Measurements from ENCODE around the gene SETD1A. TPM values are rescaled to one million over a fixed set of nuclear protein-coding genes. Genes with fewer than 3 reads are reported as not detected.
A peak's percentile ranks its signal among the peaks of the same experiment; 100 is the strongest.

Gene SETD1A
- total and polyA plus RNA-seq, 9 of the 15 experiments (the other 6 are each of a cell fraction or from before 2014, with no cell fraction given) = 0.08 to 36.0 (median 4.2) TPM

DNA sequence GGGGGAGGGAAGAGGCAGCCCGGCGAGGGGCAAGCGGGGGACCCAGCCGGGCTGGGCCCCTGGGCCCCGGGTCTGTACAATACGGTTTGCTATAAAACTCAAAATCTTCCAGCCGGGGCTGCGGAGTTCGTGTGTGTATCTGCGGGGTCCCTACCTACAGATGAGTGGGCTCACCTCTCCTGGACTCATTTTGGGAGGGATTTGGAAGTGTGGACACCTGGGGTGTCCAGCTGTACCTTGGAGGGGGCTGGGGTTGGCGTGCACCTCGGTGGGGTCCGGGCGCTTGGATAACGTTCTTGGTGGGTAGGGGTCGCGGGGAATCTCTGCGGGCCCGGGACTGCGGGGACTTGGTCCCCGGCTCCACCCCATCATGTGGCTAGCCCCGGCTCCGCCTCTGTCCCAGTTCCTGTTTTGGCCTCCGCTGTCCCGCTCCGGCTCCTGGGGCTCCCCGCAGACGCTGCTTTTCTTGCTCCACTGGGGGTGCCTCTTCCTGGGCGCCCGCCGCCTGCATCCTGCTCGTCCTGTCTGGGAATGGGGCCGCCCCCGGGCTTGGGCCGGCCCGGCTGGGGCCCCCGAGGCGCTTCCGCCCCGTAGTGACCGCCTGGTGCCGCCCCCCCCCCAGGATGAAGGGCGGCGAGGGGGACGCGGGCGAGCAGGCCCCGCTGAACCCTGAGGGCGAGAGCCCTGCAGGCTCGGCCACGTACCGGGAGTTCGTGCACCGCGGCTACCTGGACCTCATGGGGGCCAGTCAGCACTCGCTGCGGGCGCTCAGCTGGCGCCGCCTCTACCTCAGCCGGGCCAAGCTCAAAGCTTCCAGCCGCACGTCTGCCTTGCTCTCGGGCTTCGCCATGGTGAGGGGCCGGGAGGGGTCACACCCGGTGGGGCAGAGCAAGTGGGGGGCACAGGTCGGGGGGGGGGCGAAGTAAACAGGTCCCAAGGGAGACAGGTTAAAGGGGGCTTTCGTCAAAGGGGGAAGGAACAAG, 8.6 kb upstream of the SETD1A start, which contains the start of gene ORAI3:
TSS of gene ORAI3 (plus strand) at position 402 of the 983 bp plus-strand sequence. CDS start at position 624, 222 bp downstream.
- H4K20me1 ChIP-seq (replicated peaks; ENCODE audit: control insufficient read depth, insufficient read depth, low read length) = no peaks in the 10 kb centered on the region
- no peaks in the 10 kb centered on the region for H3K9me3 ChIP-seq (replicated peaks; ENCODE audit: control insufficient read depth, insufficient read depth, low read depth, low read length)
- peaks cover 4% of the 10 kb centered on the region for H3K9me1 ChIP-seq (ENCODE audit: control insufficient read depth, insufficient read depth, low read length)
- H3K4me1 ChIP-seq (replicated peaks in 1 of 2; ENCODE audit: control insufficient read depth in 2 of 2, insufficient read depth in 2 of 2, low read length in 2 of 2) = peaks cover 26 to 55% of the 10 kb centered on the region in 2 experiments
- WGBS (ENCODE audit: insufficient coverage, low coverage, missing lambda C conversion rate) = under 1% methylated on average over 46 of the region's 70 CpGs
- no peaks in the 10 kb centered on the region for H3K27me3 ChIP-seq (ENCODE audit: control insufficient read depth in 2 of 2, insufficient read depth in 2 of 2, low read length in 2 of 2)
- peak within 1 kb of the TSS; percentile 87 for H3K27ac ChIP-seq (ENCODE audit: extremely low read depth, low read depth, low read length)
- H3K4me2 ChIP-seq (ENCODE audit: insufficient read depth, low read length) = peak within 1 kb of the TSS; percentile 98
- H3K36me3 ChIP-seq (ENCODE audit: control insufficient read depth, insufficient read depth, low read length) = peaks cover 42% of the 10 kb centered on the region; the same call in 2 of the 3 replicates
- in situ Hi-C loops (cut with MboI) (no loop called here), intact Hi-C loops (cut with micrococcal nuclease) (no loop called here)
- DNase-seq (ENCODE audit: extremely low read depth in 1 of 4, low spot score in 3 of 4) (peak; percentile 69 to 82 (median 72)), ATAC-seq (peak; percentile 79), FAIRE-seq (no peak)
- peak within 1 kb of the TSS; percentile 82 to 94 for H3K9ac ChIP-seq (ENCODE audit: insufficient read depth in 1 of 2, low read depth in 2 of 2, low read length in 2 of 2)
- POLR2A ChIA-PET = interaction anchor here (0.5 to 2.0 kb wide), 4 partner anchors 9 to 36 kb away, joined by 3 to 10 read pairs (median 4); partner anchors contain the start of gene HSD3B7
- BruUV-seq (replicated peaks) = no TSS peak
- peak within 1 kb of the TSS; percentile 83 for H3K4me3 ChIP-seq
- CTCF ChIA-PET (ENCODE audit: low intra/inter-chr PET ratio) = no interaction called here
- H3K79me2 ChIP-seq (ENCODE audit: control insufficient read depth, insufficient read depth, low read length) = peaks cover 32% of the 10 kb centered on the region
- H2AFZ ChIP-seq (ENCODE audit: low read depth, low read length) = peak within 1 kb of the TSS; percentile 35
- peak; percentile 72 for TF ChIP-seq POLR2B (IDR thresholded peaks at IDR 0.05; ENCODE audit: low read depth, partially characterized antibody)
- peak; percentile 58; the same call in 1 of the 2 replicates for TF ChIP-seq GABPB1 (CRISPR knock-in tag; IDR thresholded peaks at IDR 0.05)
- peak; percentile 64 for TF ChIP-seq FIP1L1 (IDR thresholded peaks at IDR 0.05; ENCODE audit: low read depth, low read length, poor library complexity, severe bottlenecking)
- 0 out of 2 replicates have a peak, but pooled peaks have one; percentile 10 for TF ChIP-seq NFIC (IDR thresholded peaks at IDR 0.05)
- TF ChIP-seq ZFP30 (CRISPR knock-in tag; IDR thresholded peaks at IDR 0.05; ENCODE audit: borderline replicate concordance) = no peak
- peak; percentile 58 for TF ChIP-seq TAF1 (IDR thresholded peaks at IDR 0.05; ENCODE audit: control insufficient read depth, extremely low read depth, insufficient read depth, low read length, severe bottlenecking)
- TF ChIP-seq MNT (conservative IDR thresholded peaks at IDR 0.05) = peak in 1 of 2 experiments; percentile 67; a peak in 3 of 4 replicates
- TF ChIP-seq, protein P1, sequence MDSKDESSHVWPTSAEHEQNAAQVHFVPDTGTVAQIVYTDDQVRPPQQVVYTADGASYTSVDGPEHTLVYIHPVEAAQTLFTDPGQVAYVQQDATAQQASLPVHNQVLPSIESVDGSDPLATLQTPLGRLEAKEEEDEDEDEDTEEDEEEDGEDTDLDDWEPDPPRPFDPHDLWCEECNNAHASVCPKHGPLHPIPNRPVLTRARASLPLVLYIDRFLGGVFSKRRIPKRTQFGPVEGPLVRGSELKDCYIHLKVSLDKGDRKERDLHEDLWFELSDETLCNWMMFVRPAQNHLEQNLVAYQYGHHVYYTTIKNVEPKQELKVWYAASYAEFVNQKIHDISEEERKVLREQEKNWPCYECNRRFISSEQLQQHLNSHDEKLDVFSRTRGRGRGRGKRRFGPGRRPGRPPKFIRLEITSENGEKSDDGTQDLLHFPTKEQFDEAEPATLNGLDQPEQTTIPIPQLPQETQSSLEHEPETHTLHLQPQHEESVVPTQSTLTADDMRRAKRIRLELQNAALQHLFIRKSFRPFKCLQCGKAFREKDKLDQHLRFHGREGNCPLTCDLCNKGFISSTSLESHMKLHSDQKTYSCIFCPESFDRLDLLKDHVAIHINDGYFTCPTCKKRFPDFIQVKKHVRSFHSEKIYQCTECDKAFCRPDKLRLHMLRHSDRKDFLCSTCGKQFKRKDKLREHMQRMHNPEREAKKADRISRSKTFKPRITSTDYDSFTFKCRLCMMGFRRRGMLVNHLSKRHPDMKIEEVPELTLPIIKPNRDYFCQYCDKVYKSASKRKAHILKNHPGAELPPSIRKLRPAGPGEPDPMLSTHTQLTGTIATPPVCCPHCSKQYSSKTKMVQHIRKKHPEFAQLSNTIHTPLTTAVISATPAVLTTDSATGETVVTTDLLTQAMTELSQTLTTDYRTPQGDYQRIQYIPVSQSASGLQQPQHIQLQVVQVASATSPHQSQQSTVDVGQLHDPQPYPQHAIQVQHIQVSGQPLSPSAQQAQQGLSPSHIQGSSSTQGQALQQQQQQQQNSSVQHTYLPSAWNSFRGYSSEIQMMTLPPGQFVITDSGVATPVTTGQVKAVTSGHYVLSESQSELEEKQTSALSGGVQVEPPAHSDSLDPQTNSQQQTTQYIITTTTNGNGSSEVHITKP (IDR thresholded peaks at IDR 0.05; ENCODE audit: partially characterized antibody) = peak; percentile 72
- no peak for TF ChIP-seq HBP1 (CRISPR knock-in tag; IDR thresholded peaks at IDR 0.05)
- TF ChIP-seq RBM34 (IDR thresholded peaks at IDR 0.05; ENCODE audit: borderline replicate concordance, insufficient read depth, low read length) = 0 out of 2 replicates have a peak, but pooled peaks have one; percentile 84
